GM19328 (cell line): ENCODE results near the gene CALM3.
"Not testable (repeated sequence)": the region's sequence is repeated elsewhere in the genome, so short reads cannot be mapped to it uniquely, and the experiment has no call there.

Source experiments
- ATAC-seq: cut with Tn5 transposase; IDR thresholded peaks from one replicate; pipeline ENCODE4 v1.9.1; 2021; ENCODE audit warnings: mild to moderate bottlenecking, moderate library complexity; ENCODE audit not compliant: unreplicated experiment

CALM3 gene

DNA sequence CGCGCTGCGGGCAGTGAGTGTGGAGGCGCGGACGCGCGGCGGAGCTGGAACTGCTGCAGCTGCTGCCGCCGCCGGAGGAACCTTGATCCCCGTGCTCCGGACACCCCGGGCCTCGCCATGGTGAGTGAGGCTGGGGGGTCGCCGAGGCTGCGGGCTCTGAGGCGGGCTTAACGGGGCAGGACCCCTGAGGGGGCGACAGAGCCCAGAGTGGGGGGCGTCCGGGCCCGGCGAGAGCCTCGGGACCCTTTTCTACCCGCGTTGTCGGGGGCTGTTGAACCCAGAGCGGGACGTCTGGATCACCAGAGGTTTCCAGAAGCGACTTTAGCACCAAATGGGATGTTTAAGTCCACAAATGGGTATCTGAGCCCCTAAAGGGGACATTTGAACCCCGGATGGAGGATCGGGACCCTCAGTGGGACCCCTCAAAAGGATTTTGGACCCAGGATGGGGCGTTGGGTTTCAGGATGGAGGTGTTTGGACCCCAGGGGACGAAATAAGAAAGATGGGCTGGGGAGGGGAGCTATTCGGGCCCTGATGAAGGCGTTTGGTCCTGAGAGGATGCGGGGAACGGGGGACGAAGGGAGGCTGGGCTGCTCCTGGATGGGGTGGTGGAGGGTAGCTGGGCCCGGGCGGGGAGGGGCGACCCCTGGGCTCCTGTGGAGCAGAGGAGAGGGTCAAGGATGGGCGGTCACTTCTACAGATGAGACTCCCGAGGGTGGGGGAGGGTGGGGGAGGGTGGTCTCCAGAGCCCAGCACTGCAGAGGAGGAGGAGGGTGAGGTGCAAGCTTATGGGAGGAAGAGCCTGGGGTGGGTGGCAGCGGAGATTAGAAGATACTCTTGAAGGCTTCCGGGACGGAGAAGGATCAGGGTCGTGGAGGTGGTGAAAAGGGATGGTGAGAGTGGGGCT lies at the start of gene CALM3:
TSS of gene CALM3 (plus strand) at position 13 of the 907 bp plus-strand sequence. CDS start at position 118, 105 bp downstream.
- no peak for ATAC-seq

DNA sequence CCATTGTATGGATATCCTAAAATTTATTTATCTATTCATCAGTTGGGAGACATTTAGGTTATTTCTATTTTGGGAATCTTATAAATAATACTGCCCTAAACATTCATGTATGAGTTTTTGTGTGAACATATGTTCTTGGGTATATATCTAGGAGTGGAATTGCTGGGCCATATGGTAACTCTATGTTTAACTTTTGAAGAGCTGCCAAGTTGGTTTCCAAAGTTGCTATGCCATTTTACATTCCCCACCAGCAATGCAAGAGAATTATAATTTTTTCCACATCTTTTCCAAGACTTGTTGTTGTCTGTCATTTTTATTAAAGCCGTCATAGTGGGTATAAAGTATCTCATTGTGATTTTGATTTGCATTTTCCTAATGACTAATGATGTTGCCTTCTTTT lies 48.2 kb upstream of the CALM3 start:
- no peak for ATAC-seq

DNA sequence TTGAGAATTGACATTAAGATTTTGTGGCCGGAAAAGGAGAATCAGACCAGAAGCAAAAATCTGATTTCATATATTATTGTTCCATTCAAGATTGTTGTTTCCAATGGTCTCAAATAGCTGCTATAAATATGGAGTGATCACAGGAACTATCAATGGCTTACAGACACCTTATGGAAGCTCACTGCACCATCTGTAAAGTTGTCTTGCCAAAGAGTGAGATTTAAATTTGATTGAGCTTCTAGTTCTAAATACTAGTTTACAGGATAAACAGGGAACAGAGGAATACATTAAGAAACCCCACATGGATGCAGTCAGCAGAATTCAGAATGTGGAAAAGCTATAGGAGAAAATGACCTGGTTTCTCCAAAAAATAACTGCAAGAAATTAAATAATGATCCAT lies 47.0 kb upstream of the CALM3 start:
- no peak for ATAC-seq

DNA sequence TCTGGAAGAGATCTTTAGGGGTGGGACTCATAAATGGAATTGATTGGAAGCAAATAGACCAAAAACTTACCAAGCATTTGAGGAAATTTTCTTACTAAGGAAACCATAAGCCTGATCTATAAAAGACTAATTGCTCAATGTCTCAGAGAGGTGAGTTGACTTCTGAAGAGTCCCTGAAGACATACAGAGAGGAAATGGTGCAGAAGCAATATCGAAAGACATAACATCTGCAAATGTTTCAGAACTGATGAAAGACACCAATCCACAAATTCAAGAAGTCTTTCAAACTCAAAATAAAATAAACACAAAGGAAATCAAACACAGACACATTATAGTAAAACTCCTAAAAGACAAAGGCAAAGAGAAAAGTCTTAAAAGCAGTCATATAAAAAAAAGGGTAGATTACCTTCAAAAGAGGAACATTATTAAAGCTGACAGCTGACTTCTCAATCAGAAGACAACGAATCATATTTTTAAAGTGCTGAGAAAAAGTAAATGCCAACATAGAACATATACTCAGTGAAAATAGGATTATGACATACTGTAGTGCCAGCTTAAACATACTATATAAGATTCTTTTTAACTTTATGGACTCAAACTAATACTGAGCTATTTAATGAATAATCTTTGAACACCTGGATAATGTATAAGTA lies 45.4 kb upstream of the CALM3 start:
- ATAC-seq: no peak

GRCh38 chr19:46556471-46556870 lies 44.7 kb upstream of the CALM3 start:
- not testable (repeated sequence) for ATAC-seq

- ATAC-seq: no peak
Measured at GRCh38 chr19:46559203-46559602, 41.9 kb upstream of the CALM3 start.

DNA sequence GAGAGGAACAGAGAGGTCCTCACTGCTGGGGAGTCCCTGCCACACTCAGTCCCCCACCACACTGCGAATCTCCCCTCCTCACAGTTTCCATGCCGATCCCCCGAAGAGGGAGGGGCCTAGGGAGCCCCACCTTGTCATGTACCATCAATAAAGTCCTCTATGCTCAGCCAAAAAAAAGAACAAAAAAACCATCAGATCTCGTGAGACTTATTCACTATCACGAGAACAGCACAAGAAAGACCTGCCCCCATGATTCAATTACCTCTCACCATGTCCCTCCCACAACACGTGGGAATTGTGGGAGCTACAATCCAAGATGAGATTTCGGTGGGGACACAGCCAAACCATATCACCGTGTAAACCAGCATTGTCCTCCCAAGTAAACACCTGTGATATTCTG lies 41.5 kb upstream of the CALM3 start:
- not testable (repeated sequence) for ATAC-seq

- no peak for ATAC-seq
Measured at GRCh38 chr19:46564701-46565100, 36.4 kb upstream of the CALM3 start.

- no peak for ATAC-seq
Measured at GRCh38 chr19:46571495-46571894, 29.6 kb upstream of the CALM3 start.

GRCh38 chr19:46573679-46574498 lies 27.2 kb upstream of the CALM3 start:
- no peak for ATAC-seq

GRCh38 chr19:46574533-46574932 lies 26.6 kb upstream of the CALM3 start:
- no peak for ATAC-seq

GRCh38 chr19:46578450-46578849 lies 22.7 kb upstream of the CALM3 start:
- ATAC-seq: no peak

DNA sequence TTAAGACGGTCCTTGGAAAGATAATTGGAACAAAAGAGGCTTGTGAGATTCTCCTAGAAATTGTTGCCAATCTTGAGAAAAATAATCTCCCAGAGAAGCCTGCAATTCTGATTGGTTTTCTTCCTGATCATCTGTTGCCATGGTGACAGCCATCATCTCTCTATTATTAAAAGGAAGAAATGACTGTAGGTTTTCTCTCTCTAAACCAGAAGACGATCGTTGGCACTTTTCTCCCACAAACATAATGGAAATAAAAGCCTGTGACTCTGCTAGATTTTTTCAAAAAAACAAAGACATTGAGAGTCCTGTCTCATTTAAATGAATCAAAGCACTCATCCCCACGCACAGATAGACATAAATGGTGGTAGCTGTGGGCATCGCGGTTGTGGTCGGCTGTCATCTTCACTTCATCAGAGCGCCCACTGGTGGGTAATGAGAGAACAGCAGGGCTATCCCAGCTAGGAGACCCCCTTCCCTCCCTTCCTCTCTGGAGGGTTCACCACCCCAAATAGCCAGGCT lies 21.7 kb upstream of the CALM3 start:
- ATAC-seq: no peak

GRCh38 chr19:46580247-46580646 lies 20.9 kb upstream of the CALM3 start:
- ATAC-seq: no peak

- no peak for ATAC-seq
Measured at GRCh38 chr19:46585539-46585938, 15.6 kb upstream of the CALM3 start.

- no peak for ATAC-seq
Measured at GRCh38 chr19:46586294-46586693, 14.8 kb upstream of the CALM3 start.

DNA sequence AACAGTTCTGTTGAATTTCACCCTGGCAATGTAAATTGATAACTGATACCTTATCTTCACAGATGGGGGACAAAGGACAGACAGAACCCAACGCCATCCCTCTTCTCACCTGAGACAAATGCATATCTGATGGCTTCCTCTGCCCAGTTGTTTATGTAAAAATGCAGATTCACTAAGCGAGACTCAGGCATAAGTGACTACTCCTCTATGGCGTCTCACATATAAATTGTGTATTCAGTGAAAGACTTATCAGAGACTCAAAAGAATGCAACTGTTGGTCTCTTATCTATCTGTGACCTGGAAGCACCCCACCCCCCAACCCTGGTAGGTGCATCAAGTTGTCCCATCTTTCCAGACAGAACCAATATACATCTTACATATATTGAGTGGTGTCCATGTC lies 13.3 kb upstream of the CALM3 start:
- ATAC-seq: no peak

DNA sequence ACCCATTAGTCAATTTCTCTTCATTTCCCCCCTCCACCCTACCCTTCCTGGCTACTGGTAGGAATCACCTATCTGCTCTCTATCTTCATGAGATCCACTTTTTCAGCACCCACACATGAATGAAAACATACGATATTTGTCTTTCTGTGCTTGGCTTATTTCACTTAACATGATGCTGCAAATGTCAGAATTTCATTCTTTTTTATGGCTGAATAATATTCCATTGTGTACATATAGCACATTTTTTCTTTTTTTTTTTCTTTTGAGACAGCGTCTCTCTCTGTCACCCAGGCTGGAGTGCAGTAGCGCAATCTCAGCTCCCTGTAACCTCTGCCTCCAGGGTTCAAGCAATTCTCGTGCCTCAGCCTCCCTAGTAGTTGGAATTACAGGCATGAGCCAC lies 9.9 kb upstream of the CALM3 start:
- ATAC-seq: no peak

DNA sequence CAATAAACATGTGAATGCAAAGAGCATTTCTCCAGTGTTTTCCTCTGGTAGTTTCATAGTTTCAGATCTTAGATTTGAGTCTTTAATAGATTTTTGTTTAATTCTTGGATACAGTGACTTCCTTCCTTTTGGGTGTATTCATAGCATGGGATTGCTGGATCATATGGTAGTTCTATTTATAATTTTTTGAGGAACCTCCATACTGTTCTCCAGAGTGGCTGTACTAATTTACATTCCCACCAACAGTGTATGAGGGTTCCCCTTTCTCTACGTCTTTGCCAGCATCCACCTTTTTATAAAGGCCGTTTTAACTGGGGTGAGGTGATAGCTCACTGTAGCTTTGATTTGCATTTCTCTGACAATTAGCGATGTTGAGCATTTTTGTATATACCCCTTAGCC lies 9.3 kb upstream of the CALM3 start:
- no peak for ATAC-seq

DNA sequence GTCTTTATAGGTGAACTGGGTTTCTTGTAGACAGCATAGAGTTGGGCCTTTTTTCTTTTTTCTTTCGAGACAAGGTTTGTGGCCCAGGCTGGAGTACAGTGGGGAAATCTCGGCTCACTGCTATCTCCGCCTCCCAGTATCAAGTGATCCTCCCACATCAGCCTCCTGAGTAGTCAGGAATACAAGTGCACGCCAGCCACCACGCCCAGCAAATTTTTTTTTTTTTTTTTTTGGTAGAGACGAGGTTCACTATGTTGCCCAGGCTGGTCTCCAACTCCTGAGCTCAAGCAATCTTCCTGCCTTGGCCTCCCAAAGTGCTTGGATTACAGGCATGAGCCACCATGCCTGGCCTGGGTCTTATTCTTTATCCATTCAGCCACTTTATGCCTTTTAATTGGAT lies 5.1 kb upstream of the CALM3 start:
- ATAC-seq: no peak

DNA sequence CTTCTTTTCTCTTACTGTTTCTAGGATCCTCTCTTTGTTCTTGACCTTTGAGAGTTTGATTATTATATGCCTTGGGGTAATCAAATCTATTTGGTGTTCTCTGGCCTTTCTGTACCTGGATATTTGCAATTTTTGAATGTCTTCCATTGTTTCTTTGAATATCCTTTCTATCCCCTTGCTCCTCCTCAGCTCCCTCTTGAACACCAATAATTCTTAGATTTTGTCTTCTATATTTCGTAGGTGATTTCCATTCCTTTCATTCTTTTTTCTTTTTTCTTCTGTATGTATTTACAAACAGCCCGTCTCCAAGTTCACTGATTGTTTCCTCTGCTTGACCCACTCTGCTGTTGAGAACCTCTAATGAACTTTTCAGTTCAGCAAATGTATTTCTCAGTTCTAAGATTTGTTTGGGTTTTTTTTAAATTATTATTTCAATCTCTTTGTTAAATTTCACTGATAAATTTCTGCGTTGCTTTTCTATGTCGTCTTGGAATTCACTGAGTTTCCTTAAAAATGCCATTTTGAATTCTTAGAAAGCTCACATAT lies 2.7 kb upstream of the CALM3 start:
- no peak for ATAC-seq
